GM23338 (cell line): ENCODE results near the gene DEK. TPM values are rescaled to one million over a fixed set of nuclear protein-coding genes. Genes with fewer than 3 reads are reported as not detected.

Experiments used
- ATAC-seq: fragments of 200-7000 bp; cut with Tn5 transposase; 3 replicates; pipeline ENCODE4 v1.9.1; 2020
- DNase-seq: peaks from one replicate; pipeline ENCODE4 v3.0.0-alpha.2; 2015; ENCODE audit warnings: low spot score
- H2AFZ ChIP-seq: fragments of 200-600 bp; sonication (generic); 2 replicates; pipeline ENCODE4 v1.8.0; 2016; ENCODE audit warnings: antibody characterized with exemption, mild to moderate bottlenecking, moderate library complexity
- H3F3A ChIP-seq: fragments of 200-600 bp; sonication (generic); replicated peaks from 2 replicates; pipeline ENCODE4 v1.8.0; 2017; ENCODE audit warnings: antibody characterized with exemption, mixed run types, low read depth
- H3K27ac ChIP-seq: fragments of 200-600 bp; sonication (generic); 2 replicates; pipeline ENCODE4 v1.6.1; 2016; ENCODE audit warnings: low read depth
- H3K27me3 ChIP-seq: fragments of 200-600 bp; sonication (generic); 2 replicates; pipeline ENCODE4 v1.8.0; 2016; ENCODE audit warnings: mild to moderate bottlenecking, mixed run types, moderate library complexity; ENCODE audit not compliant: insufficient read depth
- H3K36me3 ChIP-seq: fragments of 200-600 bp; sonication (generic); 2 replicates; pipeline ENCODE4 v1.8.0; 2016; ENCODE audit warnings: mild to moderate bottlenecking; ENCODE audit not compliant: insufficient read depth
- H3K4me1 ChIP-seq: fragments of 200-600 bp; sonication (generic); 2 replicates; pipeline ENCODE4 v1.8.0; 2016; ENCODE audit warnings: mild to moderate bottlenecking, moderate library complexity; ENCODE audit not compliant: insufficient read depth
- H3K4me2 ChIP-seq: fragments of 200-600 bp; sonication (generic); 2 replicates; pipeline ENCODE4 v1.7.1; 2017; ENCODE audit warnings: mixed run types
- H3K4me3 ChIP-seq: fragments of 200-600 bp; sonication (generic); 2 replicates; pipeline ENCODE4 v1.6.1; 2016; ENCODE audit warnings: mixed run types
- H3K79me2 ChIP-seq: fragments of 200-600 bp; sonication (generic); replicated peaks from 2 replicates; pipeline ENCODE4 v1.8.0; 2017; ENCODE audit warnings: mild to moderate bottlenecking; ENCODE audit not compliant: insufficient read depth
- H3K9me2 ChIP-seq: fragments of 200-600 bp; sonication (generic); 2 replicates; pipeline ENCODE4 v1.8.0; 2017; ENCODE audit not compliant: insufficient read depth
- H4K20me1 ChIP-seq: fragments of 200-600 bp; sonication (generic); replicated peaks from 2 replicates; pipeline ENCODE4 v1.8.0; 2017; ENCODE audit warnings: mild to moderate bottlenecking; ENCODE audit not compliant: insufficient read depth
- H3K27ac Mint-ChIP-seq: 2 replicates; pipeline ENCODE4 v1.8.0; 2020; ENCODE audit warnings: inconsistent platforms, mild to moderate bottlenecking, moderate library complexity, mixed read lengths
- H3K27me3 Mint-ChIP-seq: 3 replicates; pipeline ENCODE4 v1.8.0; 2022; ENCODE audit warnings: low read depth, mild to moderate bottlenecking, moderate library complexity, mixed read lengths, inconsistent platforms; ENCODE audit not compliant: insufficient read depth, poor library complexity
- H3K36me3 Mint-ChIP-seq: 3 replicates; pipeline ENCODE4 v1.8.0; 2021; ENCODE audit warnings: low read depth, mild to moderate bottlenecking, inconsistent platforms, moderate library complexity, mixed read lengths
- H3K4me1 Mint-ChIP-seq: 3 replicates; pipeline ENCODE4 v1.8.0; 2020; ENCODE audit warnings: mild to moderate bottlenecking, inconsistent platforms, mixed read lengths
- H3K4me3 Mint-ChIP-seq: 3 replicates; pipeline ENCODE4 v1.8.0; 2021; ENCODE audit warnings: moderate library complexity, mild to moderate bottlenecking, inconsistent platforms, mixed read lengths
- H3K9me3 Mint-ChIP-seq: 3 replicates; pipeline ENCODE4 v1.8.0; 2020; ENCODE audit warnings: moderate library complexity, mild to moderate bottlenecking, inconsistent platforms, mixed read lengths
- CREB1 ChIP-seq: fragments of 250-450 bp; sonication (Bioruptor Pico); IDR thresholded peaks from 2 replicates; pipeline ENCODE4 v1.5.0; 2020; ENCODE audit warnings: low read depth, mild to moderate bottlenecking, moderate library complexity
- EZH2 ChIP-seq: fragments of 200-600 bp; sonication (generic); IDR thresholded peaks from one replicate; pipeline ENCODE4 v1.8.0; 2017; ENCODE audit warnings: antibody characterized with exemption, mild to moderate bottlenecking, low read depth; ENCODE audit not compliant: unreplicated experiment
- EZH2phosphoT487 ChIP-seq: fragments of 200-600 bp; sonication (generic); IDR thresholded peaks from one replicate; pipeline ENCODE4 v1.8.1; 2018; ENCODE audit warnings: antibody characterized with exemption; ENCODE audit not compliant: unreplicated experiment
- JUNB ChIP-seq: IDR thresholded peaks from one replicate; pipeline ENCODE4 v1.6.1; 2016; ENCODE audit warnings: antibody characterized with exemption; ENCODE audit not compliant: unreplicated experiment
- NANOG ChIP-seq: IDR thresholded peaks from 2 replicates; pipeline ENCODE4 v1.6.1; 2016; ENCODE audit warnings: antibody characterized with exemption, borderline replicate concordance
- POLR2AphosphoS5 ChIP-seq: IDR thresholded peaks from 2 replicates; pipeline ENCODE4 v1.6.1; 2016; ENCODE audit warnings: antibody characterized with exemption, low read depth
- STAT1 ChIP-seq: IDR thresholded peaks from one replicate; pipeline ENCODE4 v1.6.1; 2016; ENCODE audit warnings: antibody characterized with exemption; ENCODE audit not compliant: unreplicated experiment
- ZNF114 ChIP-seq: fragments of 250-450 bp; sonication (Bioruptor Pico); IDR thresholded peaks from 2 replicates; pipeline ENCODE4 v1.5.0; 2020; ENCODE audit warnings: mild to moderate bottlenecking, moderate library complexity
- ZNF331 ChIP-seq: fragments of 250-450 bp; sonication (Bioruptor Pico); IDR thresholded peaks from 2 replicates; pipeline ENCODE4 v1.5.0; 2020; ENCODE audit warnings: low read depth, mild to moderate bottlenecking, moderate library complexity
- polyA plus RNA-seq: library from polyadenylated mRNA; unstranded; fragments of >200 nt; fragmentation: Nextera tagmentation; extraction: Ambion mirVana; gene quantifications from 2 replicates; pipeline ENCODE4 v1.2.1, GENCODE V29; 2016
- total RNA-seq: library from RNA; depleted of rRNA; stranded (reverse); fragments of >200 nt; shearing (Covaris generic); gene quantifications from 2 replicates; pipeline ENCODE4 v1.2.3, GENCODE V29; 2014
- TF ChIP-seq, protein P1 (sequence below): fragments of 250-450 bp; sonication (Bioruptor Pico); IDR thresholded peaks from 2 replicates; pipeline ENCODE4 v1.5.0; 2020; ENCODE audit warnings: mild to moderate bottlenecking, moderate library complexity
- TF ChIP-seq, protein P2 (sequence below), 2 experiments: fragments of 200-600 bp in 1 of 2; sonication (generic) in 1 of 2; conservative IDR thresholded peaks; 2 replicates each; pipeline versions ENCODE4 v1.5.1 to v1.6.1; 2016 to 2017; ENCODE audit warnings: antibody characterized with exemption in 2 of 2, low read depth in 2 of 2, mild to moderate bottlenecking in 2 of 2, moderate library complexity in 1 of 2
- TF ChIP-seq, protein P3 (sequence below): IDR thresholded peaks from 2 replicates; pipeline ENCODE4 v1.6.1; 2016; ENCODE audit warnings: antibody characterized with exemption
- TF ChIP-seq, protein P4 (sequence below): IDR thresholded peaks from one replicate; pipeline ENCODE4 v1.6.1; 2018; ENCODE audit warnings: antibody characterized with exemption; ENCODE audit not compliant: unreplicated experiment

The DEK gene
- total and polyA plus RNA-seq, 2 experiments from 2014 or later, result 218 to 582 TPM

DNA sequence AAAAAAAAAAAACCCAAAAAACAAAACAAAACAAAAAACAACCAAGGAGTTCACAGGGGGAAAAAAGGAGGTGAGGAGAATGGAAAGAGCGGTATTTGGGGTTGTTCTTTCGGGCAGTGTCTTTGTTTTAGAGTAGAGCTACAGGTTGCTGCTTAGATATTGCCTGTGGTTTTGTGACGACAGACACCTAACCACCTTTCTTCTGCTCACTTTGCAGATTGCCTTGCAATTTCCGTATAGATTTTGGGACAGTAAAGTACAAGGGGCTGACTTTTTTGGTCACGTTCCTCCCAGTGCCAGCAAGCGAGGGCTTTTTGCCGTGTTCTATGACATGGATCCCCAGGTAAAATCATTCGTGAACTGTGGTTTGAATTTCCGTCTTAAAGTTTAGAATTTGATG lies 50.9 kb downstream of the DEK start:
- H3K36me3 Mint-ChIP-seq, result peaks cover 21% of the 10 kb centered on the region
- DNase-seq, result no peak

More for the DNA sequence above, 50.9 kb downstream of the DEK start:
- Histone ChIP-seq H3K27me3 (no peaks in the 10 kb centered on the region), H3K4me3 (no peak overlapping the region), H3K79me2 (no peaks in the 10 kb centered on the region), H3K27ac (no peak overlapping the region), H4K20me1 (0 out of 2 replicates have a peak, but pooled peaks cover 4% of the 10 kb centered on the region), H3K4me1 (no peaks in the 10 kb centered on the region), H3K36me3 (peaks cover 3% of the 10 kb centered on the region; the same call in 1 of the 2 replicates), H3F3A (no peaks in the 10 kb centered on the region), H3K4me2 (no peak overlapping the region), H2AFZ (no peak overlapping the region), H3K9me2 (no peaks in the 10 kb centered on the region)
- Mint-ChIP-seq H3K27me3 (peaks cover 6% of the 10 kb centered on the region), H3K4me1 (peaks cover 2% of the 10 kb centered on the region; the same call in 1 of the 3 replicates), H3K27ac (no peak overlapping the region), H3K9me3 (no peaks in the 10 kb centered on the region), H3K4me3 (no peak overlapping the region)
- ATAC-seq, result no peak
- TF ChIP-seq CREB1 (CRISPR knock-in tag) (no peak), ZNF114 (CRISPR knock-in tag) (no peak), EZH2phosphoT487 (no peak), EZH2 (no peak), JUNB (no peak), ZNF331 (CRISPR knock-in tag) (no peak), POLR2AphosphoS5 (no peak), NANOG (no peak), STAT1 (no peak)
- TF ChIP-seq, protein P1, sequence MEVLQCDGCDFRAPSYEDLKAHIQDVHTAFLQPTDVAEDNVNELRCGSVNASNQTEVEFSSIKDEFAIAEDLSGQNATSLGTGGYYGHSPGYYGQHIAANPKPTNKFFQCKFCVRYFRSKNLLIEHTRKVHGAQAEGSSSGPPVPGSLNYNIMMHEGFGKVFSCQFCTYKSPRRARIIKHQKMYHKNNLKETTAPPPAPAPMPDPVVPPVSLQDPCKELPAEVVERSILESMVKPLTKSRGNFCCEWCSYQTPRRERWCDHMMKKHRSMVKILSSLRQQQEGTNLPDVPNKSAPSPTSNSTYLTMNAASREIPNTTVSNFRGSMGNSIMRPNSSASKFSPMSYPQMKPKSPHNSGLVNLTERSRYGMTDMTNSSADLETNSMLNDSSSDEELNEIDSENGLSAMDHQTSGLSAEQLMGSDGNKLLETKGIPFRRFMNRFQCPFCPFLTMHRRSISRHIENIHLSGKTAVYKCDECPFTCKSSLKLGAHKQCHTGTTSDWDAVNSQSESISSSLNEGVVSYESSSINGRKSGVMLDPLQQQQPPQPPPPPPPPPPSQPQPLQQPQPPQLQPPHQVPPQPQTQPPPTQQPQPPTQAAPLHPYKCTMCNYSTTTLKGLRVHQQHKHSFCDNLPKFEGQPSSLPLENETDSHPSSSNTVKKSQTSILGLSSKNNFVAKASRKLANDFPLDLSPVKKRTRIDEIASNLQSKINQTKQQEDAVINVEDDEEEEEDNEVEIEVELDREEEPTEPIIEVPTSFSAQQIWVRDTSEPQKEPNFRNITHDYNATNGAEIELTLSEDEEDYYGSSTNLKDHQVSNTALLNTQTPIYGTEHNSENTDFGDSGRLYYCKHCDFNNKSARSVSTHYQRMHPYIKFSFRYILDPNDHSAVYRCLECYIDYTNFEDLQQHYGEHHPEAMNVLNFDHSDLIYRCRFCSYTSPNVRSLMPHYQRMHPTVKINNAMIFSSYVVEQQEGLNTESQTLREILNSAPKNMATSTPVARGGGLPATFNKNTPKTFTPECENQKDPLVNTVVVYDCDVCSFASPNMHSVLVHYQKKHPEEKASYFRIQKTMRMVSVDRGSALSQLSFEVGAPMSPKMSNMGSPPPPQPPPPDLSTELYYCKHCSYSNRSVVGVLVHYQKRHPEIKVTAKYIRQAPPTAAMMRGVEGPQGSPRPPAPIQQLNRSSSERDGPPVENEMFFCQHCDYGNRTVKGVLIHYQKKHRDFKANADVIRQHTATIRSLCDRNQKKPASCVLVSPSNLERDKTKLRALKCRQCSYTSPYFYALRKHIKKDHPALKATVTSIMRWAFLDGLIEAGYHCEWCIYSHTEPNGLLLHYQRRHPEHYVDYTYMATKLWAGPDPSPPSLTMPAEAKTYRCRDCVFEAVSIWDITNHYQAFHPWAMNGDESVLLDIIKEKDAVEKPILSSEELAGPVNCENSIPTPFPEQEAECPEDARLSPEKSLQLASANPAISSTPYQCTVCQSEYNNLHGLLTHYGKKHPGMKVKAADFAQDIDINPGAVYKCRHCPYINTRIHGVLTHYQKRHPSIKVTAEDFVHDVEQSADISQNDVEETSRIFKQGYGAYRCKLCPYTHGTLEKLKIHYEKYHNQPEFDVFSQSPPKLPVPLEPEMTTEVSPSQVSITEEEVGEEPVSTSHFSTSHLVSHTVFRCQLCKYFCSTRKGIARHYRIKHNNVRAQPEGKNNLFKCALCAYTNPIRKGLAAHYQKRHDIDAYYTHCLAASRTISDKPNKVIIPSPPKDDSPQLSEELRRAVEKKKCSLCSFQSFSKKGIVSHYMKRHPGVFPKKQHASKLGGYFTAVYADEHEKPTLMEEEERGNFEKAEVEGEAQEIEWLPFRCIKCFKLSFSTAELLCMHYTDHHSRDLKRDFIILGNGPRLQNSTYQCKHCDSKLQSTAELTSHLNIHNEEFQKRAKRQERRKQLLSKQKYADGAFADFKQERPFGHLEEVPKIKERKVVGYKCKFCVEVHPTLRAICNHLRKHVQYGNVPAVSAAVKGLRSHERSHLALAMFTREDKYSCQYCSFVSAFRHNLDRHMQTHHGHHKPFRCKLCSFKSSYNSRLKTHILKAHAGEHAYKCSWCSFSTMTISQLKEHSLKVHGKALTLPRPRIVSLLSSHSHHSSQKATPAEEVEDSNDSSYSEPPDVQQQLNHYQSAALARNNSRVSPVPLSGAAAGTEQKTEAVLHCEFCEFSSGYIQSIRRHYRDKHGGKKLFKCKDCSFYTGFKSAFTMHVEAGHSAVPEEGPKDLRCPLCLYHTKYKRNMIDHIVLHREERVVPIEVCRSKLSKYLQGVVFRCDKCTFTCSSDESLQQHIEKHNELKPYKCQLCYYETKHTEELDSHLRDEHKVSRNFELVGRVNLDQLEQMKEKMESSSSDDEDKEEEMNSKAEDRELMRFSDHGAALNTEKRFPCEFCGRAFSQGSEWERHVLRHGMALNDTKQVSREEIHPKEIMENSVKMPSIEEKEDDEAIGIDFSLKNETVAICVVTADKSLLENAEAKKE (CRISPR knock-in tag), result no peak
- TF ChIP-seq, protein P2, sequence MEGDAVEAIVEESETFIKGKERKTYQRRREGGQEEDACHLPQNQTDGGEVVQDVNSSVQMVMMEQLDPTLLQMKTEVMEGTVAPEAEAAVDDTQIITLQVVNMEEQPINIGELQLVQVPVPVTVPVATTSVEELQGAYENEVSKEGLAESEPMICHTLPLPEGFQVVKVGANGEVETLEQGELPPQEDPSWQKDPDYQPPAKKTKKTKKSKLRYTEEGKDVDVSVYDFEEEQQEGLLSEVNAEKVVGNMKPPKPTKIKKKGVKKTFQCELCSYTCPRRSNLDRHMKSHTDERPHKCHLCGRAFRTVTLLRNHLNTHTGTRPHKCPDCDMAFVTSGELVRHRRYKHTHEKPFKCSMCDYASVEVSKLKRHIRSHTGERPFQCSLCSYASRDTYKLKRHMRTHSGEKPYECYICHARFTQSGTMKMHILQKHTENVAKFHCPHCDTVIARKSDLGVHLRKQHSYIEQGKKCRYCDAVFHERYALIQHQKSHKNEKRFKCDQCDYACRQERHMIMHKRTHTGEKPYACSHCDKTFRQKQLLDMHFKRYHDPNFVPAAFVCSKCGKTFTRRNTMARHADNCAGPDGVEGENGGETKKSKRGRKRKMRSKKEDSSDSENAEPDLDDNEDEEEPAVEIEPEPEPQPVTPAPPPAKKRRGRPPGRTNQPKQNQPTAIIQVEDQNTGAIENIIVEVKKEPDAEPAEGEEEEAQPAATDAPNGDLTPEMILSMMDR (conservative IDR thresholded peaks at IDR 0.05; ENCODE audit: low read depth in 2 of 2), result no peak
- TF ChIP-seq, protein P3, sequence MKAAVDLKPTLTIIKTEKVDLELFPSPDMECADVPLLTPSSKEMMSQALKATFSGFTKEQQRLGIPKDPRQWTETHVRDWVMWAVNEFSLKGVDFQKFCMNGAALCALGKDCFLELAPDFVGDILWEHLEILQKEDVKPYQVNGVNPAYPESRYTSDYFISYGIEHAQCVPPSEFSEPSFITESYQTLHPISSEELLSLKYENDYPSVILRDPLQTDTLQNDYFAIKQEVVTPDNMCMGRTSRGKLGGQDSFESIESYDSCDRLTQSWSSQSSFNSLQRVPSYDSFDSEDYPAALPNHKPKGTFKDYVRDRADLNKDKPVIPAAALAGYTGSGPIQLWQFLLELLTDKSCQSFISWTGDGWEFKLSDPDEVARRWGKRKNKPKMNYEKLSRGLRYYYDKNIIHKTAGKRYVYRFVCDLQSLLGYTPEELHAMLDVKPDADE, result no peak
- TF ChIP-seq, protein P4, sequence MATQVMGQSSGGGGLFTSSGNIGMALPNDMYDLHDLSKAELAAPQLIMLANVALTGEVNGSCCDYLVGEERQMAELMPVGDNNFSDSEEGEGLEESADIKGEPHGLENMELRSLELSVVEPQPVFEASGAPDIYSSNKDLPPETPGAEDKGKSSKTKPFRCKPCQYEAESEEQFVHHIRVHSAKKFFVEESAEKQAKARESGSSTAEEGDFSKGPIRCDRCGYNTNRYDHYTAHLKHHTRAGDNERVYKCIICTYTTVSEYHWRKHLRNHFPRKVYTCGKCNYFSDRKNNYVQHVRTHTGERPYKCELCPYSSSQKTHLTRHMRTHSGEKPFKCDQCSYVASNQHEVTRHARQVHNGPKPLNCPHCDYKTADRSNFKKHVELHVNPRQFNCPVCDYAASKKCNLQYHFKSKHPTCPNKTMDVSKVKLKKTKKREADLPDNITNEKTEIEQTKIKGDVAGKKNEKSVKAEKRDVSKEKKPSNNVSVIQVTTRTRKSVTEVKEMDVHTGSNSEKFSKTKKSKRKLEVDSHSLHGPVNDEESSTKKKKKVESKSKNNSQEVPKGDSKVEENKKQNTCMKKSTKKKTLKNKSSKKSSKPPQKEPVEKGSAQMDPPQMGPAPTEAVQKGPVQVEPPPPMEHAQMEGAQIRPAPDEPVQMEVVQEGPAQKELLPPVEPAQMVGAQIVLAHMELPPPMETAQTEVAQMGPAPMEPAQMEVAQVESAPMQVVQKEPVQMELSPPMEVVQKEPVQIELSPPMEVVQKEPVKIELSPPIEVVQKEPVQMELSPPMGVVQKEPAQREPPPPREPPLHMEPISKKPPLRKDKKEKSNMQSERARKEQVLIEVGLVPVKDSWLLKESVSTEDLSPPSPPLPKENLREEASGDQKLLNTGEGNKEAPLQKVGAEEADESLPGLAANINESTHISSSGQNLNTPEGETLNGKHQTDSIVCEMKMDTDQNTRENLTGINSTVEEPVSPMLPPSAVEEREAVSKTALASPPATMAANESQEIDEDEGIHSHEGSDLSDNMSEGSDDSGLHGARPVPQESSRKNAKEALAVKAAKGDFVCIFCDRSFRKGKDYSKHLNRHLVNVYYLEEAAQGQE, result no peak
